CD4-positive, alpha-beta T cell (primary cell): ENCODE results near the gene EAF2. TPM values are rescaled to one million over a fixed set of nuclear protein-coding genes. Genes with fewer than 3 reads are reported as not detected.
A peak's percentile ranks its signal among the peaks of the same experiment; 100 is the strongest.

Source experiments
- ATAC-seq: fragments of 200-7000 bp; cut with Tn5 transposase; one replicate; pipeline ENCODE4 v1.10.0; 2022; ENCODE audit warnings: mild to moderate bottlenecking; ENCODE audit not compliant: poor library complexity
- CTCF ChIA-PET: fragments of 350-600 bp; sonication (Branson Sonifier 250); formaldehyde crosslinking; loops from one replicate; lab custom pipeline; 2021; ENCODE audit warnings: antibody characterized with exemption, inconsistent platforms; lab: Charles Lee
- POLR2A ChIA-PET: fragments of 350-600 bp; sonication (Branson Sonifier 250); formaldehyde crosslinking; loops from one replicate; lab custom pipeline; 2021; ENCODE audit warnings: antibody characterized with exemption, inconsistent platforms; lab: Charles Lee
- DNase-seq, 14 experiments: peaks; one replicate each; pipeline ENCODE4 v3.0.0-alpha.2; 2013 to 2020; ENCODE audit warnings: mixed read lengths in 2 of 14
- H3K27ac ChIP-seq, 2 donors: one replicate each; pipeline versions ENCODE4 v1.5.1 to v1.7.0; 2013; ENCODE audit warnings: low read length in 2 of 2, low read depth in 1 of 2, mild to moderate bottlenecking in 1 of 2
- H3K27me3 ChIP-seq, 2 experiments: 1 replicate in 1 of 2; 2 replicates in 1 of 2; pipeline versions ENCODE4 v1.6.1 to v1.7.0; 2013; ENCODE audit warnings: low read length in 2 of 2, control low read depth in 1 of 2, mild to moderate bottlenecking in 1 of 2, moderate library complexity in 1 of 2; ENCODE audit not compliant: insufficient read depth in 2 of 2, control insufficient read depth in 1 of 2
- H3K36me3 ChIP-seq: one replicate; pipeline ENCODE4 v1.6.1; 2013; ENCODE audit warnings: low read length, control low read depth; ENCODE audit not compliant: insufficient read depth
- H3K4me1 ChIP-seq: one replicate; pipeline ENCODE4 v1.6.1; 2013; ENCODE audit warnings: low read length, control low read depth; ENCODE audit not compliant: insufficient read depth
- H3K4me3 ChIP-seq: one replicate; pipeline ENCODE4 v1.5.1; 2013; ENCODE audit warnings: mild to moderate bottlenecking, low read length, moderate library complexity
- H3K9me3 ChIP-seq, 2 experiments: 1 replicate in 1 of 2; 2 replicates in 1 of 2; pipeline versions ENCODE4 v1.6.1 to v1.7.0; 2013; ENCODE audit warnings: low read length in 2 of 2, mild to moderate bottlenecking in 2 of 2, control low read depth in 1 of 2, moderate library complexity in 1 of 2; ENCODE audit not compliant: control insufficient read depth in 1 of 2, insufficient read depth in 1 of 2
- H3K27ac Mint-ChIP-seq: one replicate; pipeline ENCODE4 v1.8.0; 2020; ENCODE audit warnings: mixed read lengths
- H3K27me3 Mint-ChIP-seq: one replicate; pipeline ENCODE4 v1.8.0; 2021; ENCODE audit warnings: mixed read lengths
- H3K36me3 Mint-ChIP-seq: one replicate; pipeline ENCODE4 v1.8.0; 2021; ENCODE audit warnings: low read depth, mixed read lengths
- H3K4me1 Mint-ChIP-seq: one replicate; pipeline ENCODE4 v1.8.0; 2021; ENCODE audit warnings: low read depth, mixed read lengths
- H3K4me3 Mint-ChIP-seq: one replicate; pipeline ENCODE4 v1.8.0; 2020; ENCODE audit warnings: mild to moderate bottlenecking, mixed read lengths
- H3K9me3 Mint-ChIP-seq: one replicate; pipeline ENCODE4 v1.8.0; 2020; ENCODE audit warnings: mixed read lengths
- CTCF ChIP-seq: fragments of 200-600 bp; IDR thresholded peaks from one replicate; pipeline ENCODE4 v1.8.0; 2022; ENCODE audit warnings: antibody characterized with exemption, mild to moderate bottlenecking
- intact Hi-C, 2 experiments: fragments of 100-400 bp; cut with DNase I in 1 of 2; cut with micrococcal nuclease in 1 of 2; formaldehyde crosslinking; loops; one replicate each; pipeline versions ENCODE4 v1.15.1 to v1.9.0; 2023 to 2025; cut with DNase I, micrococcal nuclease
- total RNA-seq, 174 experiments: library from RNA in 2 of 174; stranded (reverse) in 2 of 174; gene quantifications; one replicate each; pipeline ENCODE4 v1.2.3 and lab custom pipeline; 2021 to 2026

EAF2 gene
- total RNA-seq, 2 experiments from 2014 or later = 3.7 to 4.4 TPM

GRCh38 chr3:121803771-121804320 lies 31.2 kb upstream of the EAF2 start:
- ChIA-PET CTCF (no interaction called here), POLR2A (no interaction called here)
- DNase-seq = no peak
- Mint-ChIP-seq H3K36me3 (peaks cover 81% of the 10 kb centered on the region), H3K27me3 (no peaks in the 10 kb centered on the region), H3K27ac (no peak overlapping the region), H3K4me1 (no peaks in the 10 kb centered on the region), H3K9me3 (no peaks in the 10 kb centered on the region), H3K4me3 (no peak overlapping the region)
- H3K9me3 ChIP-seq = no peaks in the 10 kb centered on the region
- no peak for TF ChIP-seq CTCF
- H3K36me3 ChIP-seq = peaks cover 40% of the 10 kb centered on the region
- ATAC-seq = no peak
- no peak overlapping the region for H3K4me3 ChIP-seq
- H3K27ac ChIP-seq = no peak overlapping the region
- H3K27me3 ChIP-seq = no peaks in the 10 kb centered on the region
- intact Hi-C loops = no loop called here
- no peaks in the 10 kb centered on the region for H3K4me1 ChIP-seq

- Mint-ChIP-seq H3K4me1 (peaks cover 22% of the 10 kb centered on the region), H3K27me3 (no peaks in the 10 kb centered on the region), H3K9me3 (no peaks in the 10 kb centered on the region), H3K36me3 (peaks cover 89% of the 10 kb centered on the region), H3K4me3 (no peak overlapping the region), H3K27ac (no peak overlapping the region)
- TF ChIP-seq CTCF = no peak
- no peak overlapping the region for H3K27ac ChIP-seq
- no peak for ATAC-seq
- intact Hi-C loops = no loop called here
- ChIA-PET POLR2A (no interaction called here), CTCF (no interaction called here)
- no peaks in the 10 kb centered on the region for H3K4me1 ChIP-seq
- H3K4me3 ChIP-seq = no peak overlapping the region
- no peaks in the 10 kb centered on the region for H3K27me3 ChIP-seq
- H3K36me3 ChIP-seq = peaks cover 47% of the 10 kb centered on the region
- no peaks in the 10 kb centered on the region for H3K9me3 ChIP-seq
- DNase-seq = no peak
Measured at GRCh38 chr3:121809249-121809648, 25.8 kb upstream of the EAF2 start.

GRCh38 chr3:121817753-121818152 lies 17.3 kb upstream of the EAF2 start:
- peaks cover 5% of the 10 kb centered on the region for H3K9me3 Mint-ChIP-seq
- no peak for ATAC-seq
- peaks cover 0 to 4% of the 10 kb centered on the region in 2 experiments for H3K9me3 ChIP-seq
- H3K27me3 ChIP-seq = no peaks in the 10 kb centered on the region
- H3K27me3 Mint-ChIP-seq = no peaks in the 10 kb centered on the region
- ChIA-PET CTCF (no interaction called here), POLR2A (interaction anchor here (0.9 kb wide), 1 partner anchor 17 kb away, joined by 4 read pairs; the partner anchor contains the start of genes EAF2 and IQCB1)
- peaks cover 95% of the 10 kb centered on the region for H3K36me3 Mint-ChIP-seq
- H3K4me3 Mint-ChIP-seq = no peak overlapping the region
- H3K4me1 ChIP-seq = no peaks in the 10 kb centered on the region
- H3K4me3 ChIP-seq = no peak overlapping the region
- no peak overlapping the region for H3K27ac ChIP-seq
- intact Hi-C loops = no loop called here
- DNase-seq = peak in 1 of 14 experiments; percentile 7
- H3K36me3 ChIP-seq = peaks cover 52% of the 10 kb centered on the region
- H3K27ac Mint-ChIP-seq = no peak overlapping the region
- TF ChIP-seq CTCF = no peak
- H3K4me1 Mint-ChIP-seq = peaks cover 71% of the 10 kb centered on the region
